H1 (cell line): ENCODE measurements around the gene CFB. TPM values are rescaled to one million over a fixed set of nuclear protein-coding genes. Genes with fewer than 3 reads are reported as not detected.
A peak's percentile ranks its signal among the peaks of the same experiment; 100 is the strongest.

Source experiments
- CTCF ChIA-PET: fragments of 300-600 bp; sonication (Branson Sonifier 250); formaldehyde crosslinking; loops from one replicate; lab custom pipeline; 2021; ENCODE audit not compliant: partially characterized antibody; lab: Charles Lee
- POLR2A ChIA-PET: fragments of 300-600 bp; sonication (Branson Sonifier 250); formaldehyde crosslinking; loops from one replicate; lab custom pipeline; 2021; ENCODE audit warnings: inconsistent platforms; ENCODE audit not compliant: partially characterized antibody; lab: Charles Lee
- DNase-seq, 2 experiments: peaks; one replicate each; pipeline versions ENCODE4 v3.0.0 to v3.0.0-alpha.2; 2010 to 2022; ENCODE audit warnings: low spot score in 2 of 2, low read depth in 1 of 2, mixed read lengths in 1 of 2
- FAIRE-seq: peaks from 2 replicates; lab custom pipeline; 2011; peaks lifted over from hg19 to GRCh38; lab: Jason Lieb, UNC
- H2AFZ ChIP-seq: 2 replicates; pipeline ENCODE4 v1.8.1; 2012; ENCODE audit warnings: low read length, inconsistent platforms
- H2AK5ac ChIP-seq: 2 replicates; pipeline ENCODE4 v1.6.1; 2013; ENCODE audit warnings: low read depth, low read length
- H2BK120ac ChIP-seq: replicated peaks from 2 replicates; pipeline ENCODE3; 2013; ENCODE audit warnings: low read depth, low read length, inconsistent platforms
- H2BK12ac ChIP-seq: 2 replicates; pipeline ENCODE4 v1.6.1; 2013; ENCODE audit warnings: low read depth, low read length
- H2BK15ac ChIP-seq: 2 replicates; pipeline ENCODE4 v1.6.1; 2013; ENCODE audit warnings: low read length
- H2BK20ac ChIP-seq: 2 replicates; pipeline ENCODE4 v1.6.1; 2013; ENCODE audit warnings: low read length
- H2BK5ac ChIP-seq: 2 replicates; pipeline ENCODE4 v1.6.1; 2013; ENCODE audit warnings: low read depth, low read length
- H3K14ac ChIP-seq: 2 replicates; pipeline ENCODE4 v1.6.1; 2013; ENCODE audit warnings: inconsistent platforms; ENCODE audit not compliant: insufficient read length
- H3K18ac ChIP-seq: 2 replicates; pipeline ENCODE4 v1.6.1; 2013; ENCODE audit warnings: low read length; ENCODE audit errors: extremely low read depth
- H3K23ac ChIP-seq: 2 replicates; pipeline ENCODE4 v1.6.1; 2013; ENCODE audit warnings: inconsistent platforms; ENCODE audit not compliant: insufficient read length
- H3K23me2 ChIP-seq: 2 replicates; pipeline ENCODE4 v1.6.1; 2013; ENCODE audit warnings: low read depth, low read length
- H3K27ac ChIP-seq: 2 replicates; pipeline ENCODE4 v1.6.1; 2011; ENCODE audit warnings: low read depth, low read length, inconsistent platforms
- H3K27me3 ChIP-seq, 4 experiments: replicated peaks in 1 of 4; 1 replicate in 1 of 4; 2 replicates in 3 of 4; pipeline versions ENCODE4 v1.6.1 to v1.8.1; 2011 to 2013; ENCODE audit warnings: low read length in 3 of 4, mild to moderate bottlenecking in 3 of 4, inconsistent platforms in 2 of 4, mixed read lengths in 2 of 4, moderate library complexity in 1 of 4; ENCODE audit not compliant: control insufficient read depth in 3 of 4, insufficient read depth in 3 of 4; ENCODE audit errors: extremely low read depth in 1 of 4
- H3K36me3 ChIP-seq, 4 experiments: 2 replicates each; pipeline versions ENCODE4 v1.6.1 to v1.8.1; 2011 to 2013; ENCODE audit warnings: mild to moderate bottlenecking in 4 of 4, low read length in 3 of 4, moderate library complexity in 2 of 4, control low read depth in 1 of 4, inconsistent platforms in 1 of 4; ENCODE audit not compliant: insufficient read depth in 4 of 4, control insufficient read depth in 2 of 4
- H3K4ac ChIP-seq: replicated peaks from 2 replicates; pipeline ENCODE3; 2013; ENCODE audit warnings: low read length, low read depth, mixed read lengths, inconsistent platforms; ENCODE audit not compliant: insufficient read length
- H3K4me1 ChIP-seq, 4 experiments: replicated peaks in 1 of 4; 1 replicate in 1 of 4; 2 replicates in 3 of 4; pipeline versions ENCODE4 v1.6.1 to v1.8.1; 2011 to 2013; ENCODE audit warnings: low read length in 3 of 4, inconsistent platforms in 2 of 4, mixed read lengths in 1 of 4; ENCODE audit not compliant: insufficient read depth in 4 of 4, control insufficient read depth in 3 of 4
- H3K4me2 ChIP-seq, 2 experiments: 2 replicates each; pipeline versions ENCODE4 v1.6.1 to v1.8.1; 2011 to 2013; ENCODE audit warnings: low read depth in 2 of 2, low read length in 2 of 2, control low read depth in 1 of 2, inconsistent platforms in 1 of 2, mild to moderate bottlenecking in 1 of 2; ENCODE audit not compliant: insufficient read depth in 1 of 2
- H3K4me3 ChIP-seq, 4 experiments: fragments of 200-600, 300-600 bp in 1 of 4; sonication (generic), shearing (Covaris generic), sonication (Bioruptor Twin) in 1 of 4; 2 replicates each; pipeline versions ENCODE4 v1.5.1 to v1.8.1; 2011 to 2016; ENCODE audit warnings: low read length in 4 of 4, low read depth in 3 of 4, control low read depth in 2 of 4, inconsistent platforms in 2 of 4, mild to moderate bottlenecking in 2 of 4, mixed read lengths in 1 of 4, moderate library complexity in 1 of 4; ENCODE audit not compliant: insufficient read depth in 2 of 4; ENCODE audit errors: extremely low read depth in 1 of 4
- H3K56ac ChIP-seq: replicated peaks from 2 replicates; pipeline ENCODE3; 2013; ENCODE audit warnings: low read depth, mild to moderate bottlenecking, mixed read lengths, low read length, inconsistent platforms; ENCODE audit not compliant: insufficient read length
- H3K79me1 ChIP-seq: 2 replicates; pipeline ENCODE4 v1.6.1; 2013; ENCODE audit warnings: low read depth, low read length, control low read depth
- H3K79me2 ChIP-seq, 2 experiments: 2 replicates each; pipeline versions ENCODE4 v1.6.1 to v1.8.1; 2012 to 2013; ENCODE audit warnings: low read length in 2 of 2, mild to moderate bottlenecking in 2 of 2, inconsistent platforms in 1 of 2; ENCODE audit not compliant: insufficient read depth in 2 of 2, control insufficient read depth in 1 of 2
- H3K9ac ChIP-seq, 4 experiments: replicated peaks in 1 of 4; 1 replicate in 1 of 4; 2 replicates in 3 of 4; pipeline versions ENCODE4 v1.6.1 to v1.8.1; 2011 to 2013; ENCODE audit warnings: low read depth in 3 of 4, low read length in 3 of 4, control low read depth in 2 of 4, mild to moderate bottlenecking in 2 of 4, moderate library complexity in 2 of 4, inconsistent platforms in 1 of 4; ENCODE audit errors: extremely low read depth in 1 of 4
- H3K9me3 ChIP-seq, 2 experiments: 2 replicates each; pipeline versions ENCODE4 v1.6.1 to v1.8.1; 2012 to 2013; ENCODE audit warnings: mild to moderate bottlenecking in 2 of 2, moderate library complexity in 2 of 2, control low read depth in 1 of 2, inconsistent platforms in 1 of 2, low read depth in 1 of 2, low read length in 1 of 2, mixed read lengths in 1 of 2; ENCODE audit not compliant: insufficient read depth in 2 of 2
- H4K20me1 ChIP-seq, 2 experiments: replicated peaks in 1 of 2; 2 replicates each; pipeline versions ENCODE3 to v1.8.1; 2011 to 2013; ENCODE audit warnings: inconsistent platforms in 2 of 2, low read length in 2 of 2, mild to moderate bottlenecking in 1 of 2; ENCODE audit not compliant: insufficient read depth in 2 of 2, control insufficient read depth in 1 of 2
- H4K5ac ChIP-seq: 2 replicates; pipeline ENCODE4 v1.6.1; 2013; ENCODE audit warnings: low read length, low read depth, mixed read lengths, inconsistent platforms; ENCODE audit not compliant: insufficient read length
- H4K8ac ChIP-seq: 2 replicates; pipeline ENCODE4 v1.8.0; 2013; ENCODE audit warnings: mild to moderate bottlenecking, moderate library complexity, low read length, inconsistent platforms; ENCODE audit not compliant: insufficient read depth; ENCODE audit errors: extremely low read depth
- H4K91ac ChIP-seq: replicated peaks from 2 replicates; pipeline ENCODE3; 2013; ENCODE audit warnings: low read length, mixed read lengths, inconsistent platforms; ENCODE audit not compliant: insufficient read length
- BCL11A ChIP-seq, 2 experiments: IDR thresholded peaks; one replicate each; pipeline ENCODE4 v1.6.1; 2011; ENCODE audit warnings: low read depth in 2 of 2, low read length in 2 of 2, mild to moderate bottlenecking in 2 of 2
- CTBP2 ChIP-seq: IDR thresholded peaks from 2 replicates; pipeline ENCODE4 v1.7.0; 2011; ENCODE audit warnings: borderline replicate concordance, mild to moderate bottlenecking, moderate library complexity, mixed read lengths, low read length; ENCODE audit not compliant: insufficient read depth, insufficient read length
- KDM1A ChIP-seq: fragments of 200-600, 300-600 bp; sonication (generic); IDR thresholded peaks from 2 replicates; pipeline ENCODE4 v1.7.1; 2016; ENCODE audit warnings: mild to moderate bottlenecking, low read length, borderline replicate concordance
- POLR2A ChIP-seq, 2 experiments: IDR thresholded peaks; 1 replicate in 1 of 2; 2 replicates in 1 of 2; pipeline ENCODE4 v1.6.1; 2011; ENCODE audit warnings: low read depth in 2 of 2, low read length in 2 of 2, mild to moderate bottlenecking in 2 of 2; ENCODE audit errors: control extremely low read depth in 1 of 2
- RNF2 ChIP-seq: fragments of 200-900, 300-1000 bp; sonication (generic); IDR thresholded peaks from 2 replicates; pipeline ENCODE4 v1.7.1; 2016; ENCODE audit warnings: borderline replicate concordance, low read depth, mild to moderate bottlenecking, antibody characterized with exemption, low read length; ENCODE audit not compliant: poor library complexity, severe bottlenecking; ENCODE audit errors: missing control alignments
- SUZ12 ChIP-seq: fragments of 200-600 bp; sonication (generic); IDR thresholded peaks from 2 replicates; pipeline ENCODE4 v1.6.1; 2012; ENCODE audit warnings: mild to moderate bottlenecking, inconsistent platforms, low read length, moderate library complexity, mixed read lengths
- TAF7 ChIP-seq: optimal IDR thresholded peaks from 2 replicates; pipeline ENCODE3; 2011; ENCODE audit warnings: low read depth, mild to moderate bottlenecking, inconsistent platforms, low read length, moderate library complexity, borderline replicate concordance
- TCF12 ChIP-seq: IDR thresholded peaks from 2 replicates; pipeline ENCODE4 v1.6.1; 2011; ENCODE audit warnings: low read depth, mild to moderate bottlenecking, low read length
- WGBS, 2 experiments: shearing (Covaris generic) in 1 of 2; methylation state at CpG; one replicate each; pipeline versions ENCODE4 v1.1.6 to v1.1.7; 2013 to 2015; ENCODE audit warnings: low lambda C conversion rate in 2 of 2, mixed read lengths in 2 of 2, inconsistent platforms in 1 of 2, low coverage in 1 of 2, missing lambda C conversion rate in 1 of 2; ENCODE audit not compliant: insufficient replicate concordance in 2 of 2, insufficient coverage in 1 of 2, insufficient read length in 1 of 2; ENCODE audit errors: extremely low coverage in 1 of 2, missing lambda C conversion rate in 1 of 2; 5-methylcytosine and 5-hydroxymethylcytosine counted together
- polyA plus RNA-seq, 7 experiments: library from polyadenylated mRNA; depleted of rRNA in 3 of 7; stranded (reverse) in 5 of 7; unstranded in 2 of 7; fragments of >200 nt in 5 of 7; fragments of 200-250 nt in 2 of 7; gene quantifications; 1 replicate in 5 of 7; 2 replicates in 1 of 7; 4 replicates in 1 of 7; pipeline versions ENCODE4 v1.2.1 to v1.2.3, GENCODE V29; 2011 to 2013; ENCODE audit warnings: missing spikeins in 2 of 7, mixed read lengths in 2 of 7
- total RNA-seq: library from RNA; stranded (reverse); fragmentation: NEBNext Ultra II Directional; extraction: Animal tissue kit (Norgen Biotek cat#: 25700); gene quantifications from 2 replicates; pipeline ENCODE4 v1.2.1, GENCODE V29; 2021
- TF ChIP-seq, protein P1 (sequence below): IDR thresholded peaks from 2 replicates; pipeline ENCODE4 v1.6.1; 2012; ENCODE audit warnings: low read length, inconsistent platforms

CFB gene
- total and polyA plus RNA-seq, 2 of the 8 experiments (the other 6 are each of a cell fraction or from before 2014, with no cell fraction given), result 0.09 TPM; not detected in 1

DNA sequence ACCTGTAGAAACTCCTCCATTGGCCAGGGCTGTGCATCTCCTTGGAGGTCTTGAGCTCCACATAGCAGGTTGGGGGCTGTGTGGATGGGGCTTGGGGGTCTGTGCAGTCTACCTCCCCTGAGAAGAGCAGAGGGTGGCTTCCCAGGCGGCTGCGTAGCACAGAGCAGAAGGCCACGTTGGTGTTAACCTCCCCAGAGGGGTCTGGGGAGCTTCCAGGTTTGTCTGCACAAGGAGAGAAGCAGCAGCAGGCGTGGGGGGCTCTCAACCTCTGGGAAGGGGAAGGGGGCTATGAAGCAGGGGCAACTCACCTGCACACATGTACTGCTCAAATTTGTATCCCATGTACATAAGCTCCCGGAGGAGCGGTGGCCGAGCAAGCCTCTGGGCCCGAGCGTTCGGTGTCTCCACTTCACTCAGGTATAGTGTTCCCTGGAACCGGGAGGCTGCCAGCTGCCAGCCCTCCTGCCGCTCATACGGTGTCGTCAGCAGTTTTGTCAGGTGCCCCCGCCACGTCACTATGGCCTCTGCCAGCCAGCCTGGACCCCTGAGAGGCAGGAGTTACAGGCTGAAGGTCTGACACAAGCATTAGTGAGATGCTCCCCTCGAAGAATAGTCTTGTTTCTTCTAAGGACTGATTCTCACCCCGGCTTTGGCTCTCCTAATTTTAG lies 24.8 kb downstream of the CFB start:
- Histone ChIP-seq H3K14ac (no peak overlapping the region), H3K18ac (no peak overlapping the region), H3K27me3 (no peaks in the 10 kb centered on the region; a peak in 1 of 7 replicates), H4K5ac (no peak overlapping the region), H2BK12ac (no peak overlapping the region), H3K4me3 (peak overlapping the region in 1 of 4 experiments; percentile 81; a peak in 1 of 8 replicates), H3K27ac (no peak overlapping the region), H2AFZ (no peak overlapping the region), H2AK5ac (no peak overlapping the region), H3K79me2 (peaks cover 0 to 11% of the 10 kb centered on the region in 2 experiments; a peak in 1 of 4 replicates), H2BK15ac (no peak overlapping the region), H3K4ac (no peak overlapping the region), H3K79me1 (peaks cover 4% of the 10 kb centered on the region; the same call in 1 of the 2 replicates), H4K20me1 (peaks cover 0 to 3% of the 10 kb centered on the region in 2 experiments), H3K23ac (no peak overlapping the region), H4K8ac (no peak overlapping the region), H3K9me3 (no peaks in the 10 kb centered on the region), H3K4me2 (peak overlapping the region; percentile 91 to 100; a peak in 1 of 4 replicates), H4K91ac (no peak overlapping the region), H3K9ac (no peak overlapping the region), H2BK120ac (no peak overlapping the region), H2BK5ac (peak overlapping the region; percentile 88; the same call in 1 of the 2 replicates), H3K4me1 (peaks cover 0 to 9% (median 5%) of the 10 kb centered on the region in 4 experiments; a peak in 5 of 7 replicates), H3K23me2 (peaks cover 13% of the 10 kb centered on the region), H3K36me3 (peaks cover 10 to 39% (median 26%) of the 10 kb centered on the region in 4 experiments; a peak in 7 of 8 replicates), H2BK20ac (no peak overlapping the region), H3K56ac (no peak overlapping the region)
- FAIRE-seq (no peak), DNase-seq (no peak)
- 88% methylated on average over 14 of the region's 18 CpGs; no CpG with 5 or more reads in 1 of the 2 experiments for WGBS, 2 experiments
- ChIA-PET POLR2A (interaction anchor here (0.7 to 15.3 kb wide), 13 partner anchors 15 to 297 kb away, joined by 3 to 279 read pairs (median 7); partner anchors contain the start of genes CFB, EHMT2, FKBPL and NELFE), CTCF (interaction anchor here (0.9 to 10.2 kb wide), 5 partner anchors 9 to 419 kb away, joined by 3 to 84 read pairs (median 4); no protein-coding TSS in a partner anchor)
- TF ChIP-seq TCF12, result no peak
- no peak for TF ChIP-seq RNF2
- no peak for TF ChIP-seq POLR2A (IDR thresholded peaks at IDR 0.05; ENCODE audit: control extremely low read depth in 1 of 2, low read depth in 2 of 2, low read length in 2 of 2)
- TF ChIP-seq TAF7, result no peak
- no peak for TF ChIP-seq CTBP2
- TF ChIP-seq SUZ12, result no peak
- TF ChIP-seq, protein P1, sequence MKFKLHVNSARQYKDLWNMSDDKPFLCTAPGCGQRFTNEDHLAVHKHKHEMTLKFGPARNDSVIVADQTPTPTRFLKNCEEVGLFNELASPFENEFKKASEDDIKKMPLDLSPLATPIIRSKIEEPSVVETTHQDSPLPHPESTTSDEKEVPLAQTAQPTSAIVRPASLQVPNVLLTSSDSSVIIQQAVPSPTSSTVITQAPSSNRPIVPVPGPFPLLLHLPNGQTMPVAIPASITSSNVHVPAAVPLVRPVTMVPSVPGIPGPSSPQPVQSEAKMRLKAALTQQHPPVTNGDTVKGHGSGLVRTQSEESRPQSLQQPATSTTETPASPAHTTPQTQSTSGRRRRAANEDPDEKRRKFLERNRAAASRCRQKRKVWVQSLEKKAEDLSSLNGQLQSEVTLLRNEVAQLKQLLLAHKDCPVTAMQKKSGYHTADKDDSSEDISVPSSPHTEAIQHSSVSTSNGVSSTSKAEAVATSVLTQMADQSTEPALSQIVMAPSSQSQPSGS, result no peak
- no peak for TF ChIP-seq KDM1A
- no peak for TF ChIP-seq BCL11A (IDR thresholded peaks at IDR 0.05; ENCODE audit: low read depth in 2 of 2, low read length in 2 of 2)
